HL-60 (cell line): Measurements from ENCODE around the gene CFAP251.

Experiments used
- DNase-seq, 2 experiments: peaks; one replicate each; pipeline ENCODE4 v3.0.0-alpha.2; 2010 to 2020; ENCODE audit warnings: low read depth in 1 of 2, low spot score in 1 of 2
- H3K27ac ChIP-seq: fragments of 250-450 bp; sonication (Bioruptor Pico); replicated peaks from 2 replicates; pipeline ENCODE4 v1.5.1; 2020; ENCODE audit warnings: mild to moderate bottlenecking, moderate library complexity
- H3K27me3 ChIP-seq: fragments of 250-450 bp; sonication (Bioruptor Pico); 2 replicates; pipeline ENCODE4 v1.5.1; 2021; ENCODE audit warnings: mild to moderate bottlenecking, moderate library complexity; ENCODE audit not compliant: insufficient read depth, poor library complexity, severe bottlenecking
- H3K4me3 ChIP-seq: replicated peaks from 2 replicates; pipeline ENCODE4 v1.5.1; 2011; ENCODE audit warnings: mild to moderate bottlenecking, control low read depth, low read length; ENCODE audit not compliant: insufficient read depth
- CTCF ChIP-seq: IDR thresholded peaks from one replicate; pipeline ENCODE4 v1.5.1; 2011; ENCODE audit warnings: low read length, control low read depth, inconsistent platforms; ENCODE audit not compliant: insufficient read depth
- GABPA ChIP-seq: IDR thresholded peaks from 2 replicates; pipeline ENCODE4 v1.6.1; 2012; ENCODE audit warnings: low read depth
- POLR2AphosphoS5 ChIP-seq: IDR thresholded peaks from 2 replicates; pipeline ENCODE4 v1.6.1; 2012; ENCODE audit warnings: low read depth
- REST ChIP-seq: IDR thresholded peaks from 2 replicates; pipeline ENCODE4 v1.6.1; 2012; ENCODE audit warnings: low read depth; ENCODE audit not compliant: insufficient replicate concordance
- SPI1 ChIP-seq: IDR thresholded peaks from 2 replicates; pipeline ENCODE4 v1.6.1; 2012; ENCODE audit warnings: low read depth, mild to moderate bottlenecking, borderline replicate concordance

The CFAP251 gene

DNA sequence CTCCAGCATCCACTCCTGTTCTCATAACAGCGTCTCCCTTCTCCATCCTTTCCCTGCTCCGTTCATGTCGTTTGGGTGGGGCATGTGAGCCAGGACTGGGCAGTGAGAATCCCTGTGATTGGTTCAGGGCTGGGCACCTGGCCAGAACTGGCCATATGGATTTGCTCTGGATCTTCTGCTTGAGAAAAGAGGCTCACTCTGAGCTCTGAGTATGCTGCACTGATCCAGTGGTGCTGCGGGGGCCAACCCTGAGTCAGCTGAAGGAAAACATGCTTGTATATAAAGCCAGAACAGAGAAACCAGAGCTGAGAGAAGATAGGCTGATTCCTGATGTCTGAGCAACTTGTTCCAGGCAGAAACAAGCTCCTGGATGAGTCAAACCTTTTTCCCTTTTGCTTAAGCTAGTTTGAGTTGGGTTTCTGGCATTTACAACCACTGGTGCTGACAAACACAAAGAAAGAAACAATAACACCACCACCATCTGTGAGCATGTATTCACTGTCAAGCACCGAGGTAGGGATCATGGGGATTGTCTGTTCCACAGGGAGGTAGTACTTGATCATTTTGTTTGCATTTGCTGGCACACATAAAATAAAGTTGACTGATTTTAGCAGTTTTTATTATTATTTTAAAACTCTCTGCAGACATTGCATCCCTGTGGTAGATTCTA, 45.7 kb upstream of the CFAP251 start:
- no peak for DNase-seq
- TF ChIP-seq POLR2AphosphoS5 = no peak
- no peak for TF ChIP-seq SPI1
- TF ChIP-seq CTCF = no peak
- TF ChIP-seq GABPA = no peak
- TF ChIP-seq REST = no peak
- H3K27ac ChIP-seq = no peak overlapping the region
- H3K4me3 ChIP-seq = no peak overlapping the region
- H3K27me3 ChIP-seq = no peaks in the 10 kb centered on the region

GRCh38 chr12:121873216-121873569, 45.2 kb upstream of the CFAP251 start:
- no peak overlapping the region for H3K27ac ChIP-seq
- no peaks in the 10 kb centered on the region for H3K27me3 ChIP-seq
- DNase-seq = no peak
- H3K4me3 ChIP-seq = no peak overlapping the region
- TF ChIP-seq REST (no peak), GABPA (no peak), SPI1 (no peak), POLR2AphosphoS5 (no peak), CTCF (no peak)

DNA sequence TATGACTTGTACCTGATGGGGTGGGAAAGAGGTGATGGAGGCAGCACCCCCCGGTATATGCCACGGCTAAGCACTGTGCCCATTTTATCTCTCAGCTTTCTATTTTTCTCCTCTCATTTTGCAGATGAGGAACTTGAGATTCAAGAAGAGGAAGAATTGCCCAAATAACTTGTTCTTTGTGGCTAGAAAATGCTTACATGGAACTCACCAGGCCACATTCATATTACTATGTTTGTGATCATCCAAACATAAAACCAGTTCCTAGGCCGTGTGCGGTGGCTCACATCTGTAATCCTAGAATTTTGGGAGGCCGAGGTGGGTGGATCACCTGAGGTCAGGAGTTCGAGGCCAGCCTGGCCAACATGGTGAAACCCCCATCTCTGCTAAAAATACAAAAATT, 44.3 kb upstream of the CFAP251 start:
- peak overlapping the region; percentile 62 for H3K27ac ChIP-seq

More for the DNA sequence above, 44.3 kb upstream of the CFAP251 start:
- TF ChIP-seq REST (no peak), SPI1 (no peak), GABPA (no peak), POLR2AphosphoS5 (no peak), CTCF (no peak)
- DNase-seq = peak in 1 of 2 experiments; percentile 40
- H3K4me3 ChIP-seq = no peak overlapping the region
- no peaks in the 10 kb centered on the region for H3K27me3 ChIP-seq
